Type B pancreatic cell (in vitro differentiated cells): ENCODE results near the gene DPP6. TPM values are rescaled to one million over a fixed set of nuclear protein-coding genes. Genes with fewer than 3 reads are reported as not detected.

Source experiments
- DNase-seq: peaks from one replicate; pipeline ENCODE4 v3.0.0; 2021; ENCODE audit warnings: mixed read lengths; ENCODE audit not compliant: unreplicated experiment; ENCODE audit errors: extremely low spot score
- H3K27ac Mint-ChIP-seq: 2 replicates; pipeline ENCODE4 v1.8.0; 2021; ENCODE audit warnings: mild to moderate bottlenecking, mixed read lengths
- H3K27me3 Mint-ChIP-seq: 2 replicates; pipeline ENCODE4 v1.8.0; 2021; ENCODE audit warnings: mixed read lengths
- H3K36me3 Mint-ChIP-seq: 2 replicates; pipeline ENCODE4 v1.8.0; 2021; ENCODE audit warnings: mixed read lengths
- H3K4me1 Mint-ChIP-seq: one replicate; pipeline ENCODE4 v1.8.0; 2021; ENCODE audit warnings: mixed read lengths; ENCODE audit not compliant: unreplicated experiment
- H3K4me3 Mint-ChIP-seq: 2 replicates; pipeline ENCODE4 v1.8.0; 2021; ENCODE audit warnings: mild to moderate bottlenecking, mixed read lengths
- H3K9me3 Mint-ChIP-seq: 2 replicates; pipeline ENCODE4 v1.8.0; 2021; ENCODE audit warnings: mixed read lengths
- CTCF ChIP-seq: fragments of 200-600 bp; sonication (generic); conservative IDR thresholded peaks from 2 replicates; pipeline ENCODE4 v1.5.0; 2021; ENCODE audit warnings: antibody characterized with exemption, mild to moderate bottlenecking
- total RNA-seq: library from RNA; stranded (reverse); gene quantifications from 2 replicates; pipeline ENCODE4 v1.2.1, GENCODE V29; 2021; ENCODE audit warnings: low replicate concordance

DPP6 gene
- total RNA-seq, 1 donor from 2014 or later, result 4.1 TPM

- no peak overlapping the region for H3K27ac Mint-ChIP-seq
- H3K27me3 Mint-ChIP-seq, result no peaks in the 10 kb centered on the region
- no peak overlapping the region for H3K4me3 Mint-ChIP-seq
- H3K9me3 Mint-ChIP-seq, result no peaks in the 10 kb centered on the region
- TF ChIP-seq CTCF, result no peak
- DNase-seq, result no peak
- H3K4me1 Mint-ChIP-seq, result no peaks in the 10 kb centered on the region
- H3K36me3 Mint-ChIP-seq, result no peaks in the 10 kb centered on the region
These were observed 594.2 kb downstream of the DPP6 start for GRCh38 chr7:154646126-154647013.

GRCh38 chr7:154647625-154648024 is 595.4 kb downstream of the DPP6 start:
- Mint-ChIP-seq H3K4me3 (no peak overlapping the region), H3K36me3 (no peaks in the 10 kb centered on the region), H3K27me3 (no peaks in the 10 kb centered on the region), H3K9me3 (no peaks in the 10 kb centered on the region), H3K4me1 (no peaks in the 10 kb centered on the region), H3K27ac (no peak overlapping the region)
- TF ChIP-seq CTCF, result no peak
- DNase-seq, result no peak

- Mint-ChIP-seq H3K36me3 (no peaks in the 10 kb centered on the region), H3K4me1 (no peaks in the 10 kb centered on the region), H3K4me3 (no peak overlapping the region), H3K9me3 (no peaks in the 10 kb centered on the region), H3K27ac (no peak overlapping the region), H3K27me3 (no peaks in the 10 kb centered on the region)
- DNase-seq, result no peak
- no peak for TF ChIP-seq CTCF
These were observed 596.8 kb downstream of the DPP6 start for GRCh38 chr7:154649015-154649414.

GRCh38 chr7:154649434-154649833 is 597.2 kb downstream of the DPP6 start:
- no peak for TF ChIP-seq CTCF
- Mint-ChIP-seq H3K4me3 (no peak overlapping the region), H3K27me3 (no peaks in the 10 kb centered on the region), H3K4me1 (no peaks in the 10 kb centered on the region), H3K9me3 (no peaks in the 10 kb centered on the region), H3K27ac (no peak overlapping the region), H3K36me3 (no peaks in the 10 kb centered on the region)
- DNase-seq, result no peak

GRCh38 chr7:154650275-154650674 is 598.1 kb downstream of the DPP6 start:
- TF ChIP-seq CTCF, result no peak
- Mint-ChIP-seq H3K27ac (no peak overlapping the region), H3K27me3 (no peaks in the 10 kb centered on the region), H3K9me3 (no peaks in the 10 kb centered on the region), H3K4me1 (no peaks in the 10 kb centered on the region), H3K4me3 (no peak overlapping the region), H3K36me3 (no peaks in the 10 kb centered on the region)
- DNase-seq, result no peak
